WERI-Rb-1 (cell line): ENCODE measurements around the gene ACSBG1.

ENCODE experiments used
- DNase-seq: peaks from one replicate; pipeline ENCODE4 v3.0.0-alpha.2; 2020
- H3K27ac ChIP-seq: fragments of 250-450 bp; sonication (Bioruptor Pico); 2 replicates; pipeline ENCODE4 v1.5.1; 2020; ENCODE audit warnings: mild to moderate bottlenecking, moderate library complexity
- H3K27me3 ChIP-seq: fragments of 250-450 bp; sonication (Bioruptor Pico); 2 replicates; pipeline ENCODE4 v1.5.1; 2021; ENCODE audit warnings: mild to moderate bottlenecking, low read depth, moderate library complexity; ENCODE audit not compliant: insufficient read depth, severe bottlenecking
- H3K36me3 ChIP-seq: fragments of 250-450 bp; sonication (Bioruptor Pico); 2 replicates; pipeline ENCODE4 v1.5.1; 2020; ENCODE audit warnings: mild to moderate bottlenecking, moderate library complexity
- H3K4me3 ChIP-seq: 2 replicates; pipeline ENCODE4 v1.5.1; 2011; ENCODE audit warnings: low read depth, mild to moderate bottlenecking, control low read depth, low read length
- H3K9me3 ChIP-seq: fragments of 250-450 bp; sonication (Bioruptor Pico); 2 replicates; pipeline ENCODE4 v1.5.1; 2021; ENCODE audit warnings: mild to moderate bottlenecking, moderate library complexity; ENCODE audit not compliant: severe bottlenecking
- TF ChIP-seq, protein P1 (sequence below): IDR thresholded peaks from 2 replicates; pipeline ENCODE4 v1.5.1; 2011; ENCODE audit warnings: low read depth, mild to moderate bottlenecking, control low read depth, inconsistent platforms, low read length

ACSBG1 gene

DNA sequence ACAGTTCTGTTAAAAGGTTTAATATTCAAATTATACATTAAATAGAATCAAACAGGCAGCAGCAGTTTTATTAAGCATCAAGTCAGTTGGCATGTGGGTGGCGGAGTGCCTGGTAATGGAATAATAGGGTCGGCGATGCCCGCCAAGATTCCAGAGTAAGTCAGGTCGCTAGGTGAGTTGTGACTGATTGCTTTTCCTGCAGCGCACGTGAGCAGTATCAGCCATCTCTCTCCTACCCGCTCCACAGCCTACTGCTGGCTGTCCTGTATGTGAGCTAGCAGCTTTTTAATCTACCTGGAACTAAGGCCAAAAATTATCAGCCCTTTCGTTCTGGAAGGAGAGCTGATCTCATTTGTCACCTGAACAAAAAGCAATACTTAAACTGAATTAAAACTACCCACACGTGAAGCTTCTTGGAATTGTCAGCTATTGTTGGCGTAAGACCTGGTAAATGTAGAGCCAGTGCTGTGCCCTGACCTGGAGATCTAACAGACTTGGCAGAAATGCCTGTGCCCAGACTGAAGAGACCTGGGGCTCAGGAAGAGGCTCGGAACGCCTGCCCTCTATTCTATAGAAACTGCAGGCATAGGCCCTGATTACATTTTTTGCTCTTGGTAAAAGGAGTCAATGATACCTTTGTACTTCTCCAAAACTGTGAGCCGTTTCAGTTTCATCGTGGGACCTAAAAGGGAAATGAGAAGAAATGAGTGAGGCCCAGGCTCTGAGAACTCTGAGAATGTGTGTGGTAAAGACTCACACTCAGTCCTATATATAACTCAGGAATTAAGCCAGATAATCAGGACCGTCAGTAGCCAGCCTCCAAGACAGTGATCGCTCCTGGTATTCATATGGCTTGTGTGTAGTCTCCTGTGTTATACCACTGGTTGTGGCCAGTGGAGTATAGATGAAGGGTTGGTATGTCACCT is 63.3 kb downstream of the ACSBG1 start:
- Histone ChIP-seq H3K9me3 (no peaks in the 10 kb centered on the region), H3K4me3 (no peak overlapping the region), H3K27ac (no peak overlapping the region), H3K27me3 (no peaks in the 10 kb centered on the region), H3K36me3 (peaks cover 53% of the 10 kb centered on the region)
- no peak for DNase-seq
- TF ChIP-seq, protein P1, sequence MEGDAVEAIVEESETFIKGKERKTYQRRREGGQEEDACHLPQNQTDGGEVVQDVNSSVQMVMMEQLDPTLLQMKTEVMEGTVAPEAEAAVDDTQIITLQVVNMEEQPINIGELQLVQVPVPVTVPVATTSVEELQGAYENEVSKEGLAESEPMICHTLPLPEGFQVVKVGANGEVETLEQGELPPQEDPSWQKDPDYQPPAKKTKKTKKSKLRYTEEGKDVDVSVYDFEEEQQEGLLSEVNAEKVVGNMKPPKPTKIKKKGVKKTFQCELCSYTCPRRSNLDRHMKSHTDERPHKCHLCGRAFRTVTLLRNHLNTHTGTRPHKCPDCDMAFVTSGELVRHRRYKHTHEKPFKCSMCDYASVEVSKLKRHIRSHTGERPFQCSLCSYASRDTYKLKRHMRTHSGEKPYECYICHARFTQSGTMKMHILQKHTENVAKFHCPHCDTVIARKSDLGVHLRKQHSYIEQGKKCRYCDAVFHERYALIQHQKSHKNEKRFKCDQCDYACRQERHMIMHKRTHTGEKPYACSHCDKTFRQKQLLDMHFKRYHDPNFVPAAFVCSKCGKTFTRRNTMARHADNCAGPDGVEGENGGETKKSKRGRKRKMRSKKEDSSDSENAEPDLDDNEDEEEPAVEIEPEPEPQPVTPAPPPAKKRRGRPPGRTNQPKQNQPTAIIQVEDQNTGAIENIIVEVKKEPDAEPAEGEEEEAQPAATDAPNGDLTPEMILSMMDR = no peak

DNA sequence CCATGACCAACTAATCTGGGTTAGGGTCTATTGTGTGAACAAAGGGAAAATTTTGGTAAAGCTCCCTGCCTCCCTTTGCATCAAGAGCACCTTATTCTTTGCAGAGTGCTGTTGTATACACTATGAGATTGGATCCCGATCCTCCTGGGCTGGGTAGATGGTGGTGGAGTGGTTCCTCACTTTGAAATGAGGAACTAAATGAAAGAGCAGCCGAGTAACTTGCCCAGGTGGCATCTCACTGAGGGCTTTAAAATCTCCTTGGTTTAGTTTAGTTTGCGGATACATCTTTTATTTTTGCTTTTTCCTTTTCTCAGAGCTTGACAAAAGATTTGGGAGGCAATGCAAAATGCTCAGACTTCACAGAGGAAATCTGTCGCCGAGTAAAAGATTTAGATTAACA is 65.8 kb downstream of the ACSBG1 start:
- no peak overlapping the region for H3K4me3 ChIP-seq
- no peaks in the 10 kb centered on the region for H3K27me3 ChIP-seq
- no peak overlapping the region for H3K27ac ChIP-seq
- DNase-seq = no peak
- H3K9me3 ChIP-seq = no peaks in the 10 kb centered on the region
- TF ChIP-seq, protein P1 = no peak
- H3K36me3 ChIP-seq = peaks cover 70% of the 10 kb centered on the region

DNA sequence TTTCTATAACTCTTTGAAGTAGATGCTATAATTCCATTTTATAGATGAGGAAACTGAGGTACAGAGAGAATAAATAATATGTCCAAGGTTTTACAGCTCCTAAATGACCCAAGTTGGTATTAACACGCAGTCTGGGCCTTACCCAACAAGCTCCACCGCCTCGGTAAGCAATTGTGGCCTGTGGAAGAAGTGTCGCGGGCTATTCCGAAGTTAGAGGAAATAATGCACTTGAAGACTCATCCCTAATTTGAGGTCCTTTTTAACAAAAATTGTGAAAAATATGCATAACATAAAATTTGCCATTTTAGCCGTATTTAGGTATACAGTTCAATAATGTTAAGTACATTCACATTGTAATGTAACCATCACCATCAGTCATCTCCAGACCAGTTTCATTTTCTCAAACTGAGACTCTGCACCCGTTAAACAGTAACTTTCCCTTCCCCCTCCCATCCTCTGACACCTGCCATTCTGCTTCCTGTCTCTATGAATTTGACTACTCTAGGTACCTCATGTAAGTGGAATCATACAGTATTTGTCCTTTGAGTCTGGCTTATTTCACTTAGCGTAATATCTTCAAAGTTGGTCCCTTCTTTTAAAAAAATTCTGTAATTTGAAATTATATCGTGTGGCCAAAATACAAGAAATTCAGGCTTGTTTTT is 67.0 kb downstream of the ACSBG1 start:
- no peak overlapping the region for H3K4me3 ChIP-seq
- peaks cover 71% of the 10 kb centered on the region for H3K36me3 ChIP-seq
- no peak overlapping the region for H3K27ac ChIP-seq
- no peaks in the 10 kb centered on the region for H3K27me3 ChIP-seq
- no peaks in the 10 kb centered on the region for H3K9me3 ChIP-seq
- DNase-seq = no peak
- TF ChIP-seq, protein P1 = no peak

DNA sequence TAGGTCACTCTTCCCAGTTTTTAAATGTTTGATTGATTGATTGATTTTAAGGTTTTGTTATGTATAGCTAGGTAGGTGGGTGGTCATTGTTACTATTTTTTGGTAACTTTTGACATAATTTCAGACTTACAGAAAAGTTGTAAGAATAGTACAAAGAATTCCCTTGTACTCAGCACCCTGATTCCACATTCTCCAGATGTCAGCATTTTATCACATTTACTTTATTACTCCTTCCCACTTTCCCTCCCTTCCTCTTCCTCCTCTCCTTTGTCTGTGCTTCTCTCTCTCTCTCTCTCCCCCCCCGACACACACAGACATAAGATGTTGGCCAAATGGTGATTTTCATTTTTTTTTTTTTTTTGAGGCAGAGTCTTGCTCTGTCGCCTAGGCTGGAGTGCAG is 70.4 kb downstream of the ACSBG1 start:
- TF ChIP-seq, protein P1 = no peak
- peaks cover 71% of the 10 kb centered on the region for H3K36me3 ChIP-seq

DNA sequence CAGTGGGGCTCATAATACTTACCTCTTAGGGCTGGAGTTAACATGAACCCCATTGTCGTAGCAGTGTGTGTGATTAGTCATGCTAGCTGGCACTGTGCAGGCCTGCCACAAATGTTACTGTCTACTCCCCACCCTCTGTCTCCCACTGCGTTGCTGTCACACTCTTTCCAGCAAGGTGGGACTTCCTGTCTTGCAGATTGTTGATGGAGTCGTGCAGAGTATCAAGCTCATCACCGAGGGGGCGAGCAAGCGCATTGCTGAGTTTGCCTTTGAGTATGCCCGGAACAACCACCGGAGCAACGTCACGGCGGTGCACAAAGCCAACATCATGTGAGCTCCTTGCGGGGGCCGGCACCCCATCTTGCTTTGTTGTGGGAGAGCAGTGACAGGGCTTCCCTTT is 72.3 kb downstream of the ACSBG1 start:
- no peak for DNase-seq
- Histone ChIP-seq H3K36me3 (peaks cover 61% of the 10 kb centered on the region), H3K27me3 (no peaks in the 10 kb centered on the region), H3K27ac (no peak overlapping the region), H3K9me3 (no peaks in the 10 kb centered on the region), H3K4me3 (no peak overlapping the region)
- TF ChIP-seq, protein P1 = no peak

More for the DNA sequence above, 70.4 kb downstream of the ACSBG1 start:
- H3K9me3 ChIP-seq = no peaks in the 10 kb centered on the region
- H3K4me3 ChIP-seq = no peak overlapping the region
- H3K27me3 ChIP-seq = no peaks in the 10 kb centered on the region
- H3K27ac ChIP-seq = no peak overlapping the region
- DNase-seq = no peak
